MG63 (cell line): ENCODE data around the gene PFKFB1. TPM values are rescaled to one million over a fixed set of nuclear protein-coding genes. Genes with fewer than 3 reads are reported as not detected.

Experiments used
- DNase-seq: peaks from one replicate; pipeline ENCODE4 v3.0.0-alpha.2; 2020
- H3K27me3 ChIP-seq: fragments of 250-450 bp; sonication (Bioruptor Pico); 2 replicates; pipeline ENCODE4 v1.5.1; 2020; ENCODE audit warnings: mild to moderate bottlenecking, moderate library complexity
- H3K36me3 ChIP-seq: fragments of 250-450 bp; sonication (Bioruptor Pico); 2 replicates; pipeline ENCODE4 v1.5.1; 2020; ENCODE audit warnings: mild to moderate bottlenecking, moderate library complexity
- H3K4me3 ChIP-seq: fragments of 250-450 bp; sonication (Bioruptor Pico); 2 replicates; pipeline ENCODE4 v1.5.1; 2020; ENCODE audit warnings: mild to moderate bottlenecking, moderate library complexity
- H3K9me3 ChIP-seq: fragments of 250-450 bp; sonication (Bioruptor Pico); 2 replicates; pipeline ENCODE4 v1.5.1; 2020; ENCODE audit warnings: mild to moderate bottlenecking, moderate library complexity
- total RNA-seq: library from RNA; depleted of rRNA; stranded (reverse); fragments of >200 nt; shearing (Covaris generic); gene quantifications from 2 replicates; pipeline ENCODE4 v1.2.3, GENCODE V29; 2014; ENCODE audit warnings: low replicate concordance

PFKFB1 gene
- total RNA-seq, 1 experiment from 2014 or later, result not detected

GRCh38 chrX:54937416-54937815 lies 56.6 kb downstream of the PFKFB1 start:
- no peaks in the 10 kb centered on the region for H3K36me3 ChIP-seq
- no peaks in the 10 kb centered on the region for H3K27me3 ChIP-seq
- no peak for DNase-seq
- H3K4me3 ChIP-seq, result no peak overlapping the region
- H3K9me3 ChIP-seq, result no peaks in the 10 kb centered on the region

- Histone ChIP-seq H3K9me3 (no peaks in the 10 kb centered on the region), H3K4me3 (no peak overlapping the region), H3K27me3 (no peaks in the 10 kb centered on the region), H3K36me3 (no peaks in the 10 kb centered on the region)
- no peak for DNase-seq
Observed at GRCh38 chrX:54935306-54935705, 58.7 kb downstream of the PFKFB1 start.

- Histone ChIP-seq H3K27me3 (no peaks in the 10 kb centered on the region), H3K9me3 (no peaks in the 10 kb centered on the region), H3K36me3 (no peaks in the 10 kb centered on the region), H3K4me3 (no peak overlapping the region)
- no peak for DNase-seq
Observed at GRCh38 chrX:54934890-54935289, 59.1 kb downstream of the PFKFB1 start.

- DNase-seq, result no peak
- no peaks in the 10 kb centered on the region for H3K36me3 ChIP-seq
- no peak overlapping the region for H3K4me3 ChIP-seq
- no peaks in the 10 kb centered on the region for H3K27me3 ChIP-seq
- no peaks in the 10 kb centered on the region for H3K9me3 ChIP-seq
Observed at GRCh38 chrX:54934058-54934457, 59.9 kb downstream of the PFKFB1 start.

GRCh38 chrX:54933150-54933826 lies 60.7 kb downstream of the PFKFB1 start:
- Histone ChIP-seq H3K27me3 (no peaks in the 10 kb centered on the region), H3K9me3 (no peaks in the 10 kb centered on the region), H3K4me3 (no peak overlapping the region), H3K36me3 (no peaks in the 10 kb centered on the region)
- no peak for DNase-seq

- Histone ChIP-seq H3K36me3 (no peaks in the 10 kb centered on the region), H3K4me3 (no peak overlapping the region), H3K9me3 (no peaks in the 10 kb centered on the region), H3K27me3 (no peaks in the 10 kb centered on the region)
- DNase-seq, result no peak
Observed at GRCh38 chrX:54931107-54931506, 62.9 kb downstream of the PFKFB1 start.

GRCh38 chrX:54930291-54931049 lies 63.5 kb downstream of the PFKFB1 start:
- Histone ChIP-seq H3K36me3 (no peaks in the 10 kb centered on the region), H3K27me3 (no peaks in the 10 kb centered on the region), H3K9me3 (no peaks in the 10 kb centered on the region), H3K4me3 (no peak overlapping the region)
- no peak for DNase-seq

GRCh38 chrX:54928876-54929275 lies 65.1 kb downstream of the PFKFB1 start:
- Histone ChIP-seq H3K27me3 (no peaks in the 10 kb centered on the region), H3K4me3 (no peak overlapping the region), H3K9me3 (no peaks in the 10 kb centered on the region), H3K36me3 (no peaks in the 10 kb centered on the region)
- DNase-seq, result no peak

- H3K4me3 ChIP-seq, result no peak overlapping the region
Observed at GRCh38 chrX:54926978-54927377, 67.0 kb downstream of the PFKFB1 start.

GRCh38 chrX:54923376-54923775 lies 70.6 kb downstream of the PFKFB1 start:
- no peaks in the 10 kb centered on the region for H3K27me3 ChIP-seq
- H3K9me3 ChIP-seq, result no peaks in the 10 kb centered on the region

More at GRCh38 chrX:54926978-54927377, 67.0 kb downstream of the PFKFB1 start:
- no peaks in the 10 kb centered on the region for H3K9me3 ChIP-seq
- DNase-seq, result no peak
- no peaks in the 10 kb centered on the region for H3K27me3 ChIP-seq
- H3K36me3 ChIP-seq, result no peaks in the 10 kb centered on the region

GRCh38 chrX:54922547-54922946 lies 71.4 kb downstream of the PFKFB1 start:
- H3K9me3 ChIP-seq, result no peaks in the 10 kb centered on the region
- H3K36me3 ChIP-seq, result no peaks in the 10 kb centered on the region
- DNase-seq, result no peak
- H3K4me3 ChIP-seq, result no peak overlapping the region
- no peaks in the 10 kb centered on the region for H3K27me3 ChIP-seq

More at GRCh38 chrX:54923376-54923775, 70.6 kb downstream of the PFKFB1 start:
- H3K36me3 ChIP-seq, result no peaks in the 10 kb centered on the region
- no peak for DNase-seq
- no peak overlapping the region for H3K4me3 ChIP-seq

- Histone ChIP-seq H3K27me3 (no peaks in the 10 kb centered on the region), H3K9me3 (no peaks in the 10 kb centered on the region), H3K4me3 (peak overlapping the region; percentile 50), H3K36me3 (no peaks in the 10 kb centered on the region)
- peak; percentile 61 for DNase-seq
Observed at GRCh38 chrX:54921427-54922021, 72.5 kb downstream of the PFKFB1 start.

GRCh38 chrX:54920610-54921426 lies 73.2 kb downstream of the PFKFB1 start, which contains the start of gene TRO:
Gene TRO, plus strand, starts transcription at chrX:54920824. Its CDS starts 1,423 bp downstream, at chrX:54922247.
- DNase-seq, result peak; percentile 12
- no peaks in the 10 kb centered on the region for H3K36me3 ChIP-seq
- peak within 1 kb of the TSS; percentile 50 for H3K4me3 ChIP-seq

GRCh38 chrX:54909941-54910340 lies 84.0 kb downstream of the PFKFB1 start:
- no peak for DNase-seq
- no peaks in the 10 kb centered on the region for H3K9me3 ChIP-seq

More at GRCh38 chrX:54920610-54921426, 73.2 kb downstream of the PFKFB1 start, which contains the start of gene TRO:
- H3K27me3 ChIP-seq, result no peaks in the 10 kb centered on the region
- H3K9me3 ChIP-seq, result no peaks in the 10 kb centered on the region

GRCh38 chrX:54894159-54894558 lies 99.8 kb downstream of the PFKFB1 start:
- Histone ChIP-seq H3K27me3 (no peaks in the 10 kb centered on the region), H3K9me3 (no peaks in the 10 kb centered on the region), H3K4me3 (no peak overlapping the region), H3K36me3 (no peaks in the 10 kb centered on the region)
- DNase-seq, result no peak

More at GRCh38 chrX:54909941-54910340, 84.0 kb downstream of the PFKFB1 start:
- H3K36me3 ChIP-seq, result no peaks in the 10 kb centered on the region
- no peak overlapping the region for H3K4me3 ChIP-seq
- H3K27me3 ChIP-seq, result no peaks in the 10 kb centered on the region

GRCh38 chrX:54891573-54891972 lies 102.4 kb downstream of the PFKFB1 start:
- peak; percentile 1 for DNase-seq
- Histone ChIP-seq H3K27me3 (no peaks in the 10 kb centered on the region), H3K9me3 (no peaks in the 10 kb centered on the region), H3K36me3 (no peaks in the 10 kb centered on the region), H3K4me3 (no peak overlapping the region)
